ENCODE measurements around the gene PHOX2A. TPM values are rescaled to one million over a fixed set of nuclear protein-coding genes. Genes with fewer than 3 reads are reported as not detected.

PHOX2A gene
- total RNA-seq, 1 donor from 2014 or later, result not detected

GRCh38 chr11:72259490-72259889, 15.5 kb upstream of the PHOX2A start:
- Histone ChIP-seq H3K27ac (ENCODE audit: low read depth, low read length) (no peak overlapping the region), H3K4me2 (ENCODE audit: low read length) (no peak overlapping the region), H3K27me3 (ENCODE audit: insufficient read depth, low read length) (peaks cover 24% of the 10 kb centered on the region), H4K20me1 (ENCODE audit: insufficient read depth, low read length) (no peaks in the 10 kb centered on the region), H3K4me3 (ENCODE audit: insufficient read depth, low read depth, low read length) (no peak overlapping the region), H3K9ac (ENCODE audit: low read length) (no peak overlapping the region), H3K9me3 (ENCODE audit: insufficient read depth, low read depth, low read length) (no peaks in the 10 kb centered on the region), H3K36me3 (ENCODE audit: insufficient read depth, low read length) (no peaks in the 10 kb centered on the region), H3K79me2 (ENCODE audit: insufficient read depth, low read length) (no peaks in the 10 kb centered on the region), H3K4me1 (ENCODE audit: insufficient read depth, low read length) (peaks cover 3% of the 10 kb centered on the region), H2AFZ (ENCODE audit: low read depth, low read length) (no peak overlapping the region)
- TF ChIP-seq, protein P1, sequence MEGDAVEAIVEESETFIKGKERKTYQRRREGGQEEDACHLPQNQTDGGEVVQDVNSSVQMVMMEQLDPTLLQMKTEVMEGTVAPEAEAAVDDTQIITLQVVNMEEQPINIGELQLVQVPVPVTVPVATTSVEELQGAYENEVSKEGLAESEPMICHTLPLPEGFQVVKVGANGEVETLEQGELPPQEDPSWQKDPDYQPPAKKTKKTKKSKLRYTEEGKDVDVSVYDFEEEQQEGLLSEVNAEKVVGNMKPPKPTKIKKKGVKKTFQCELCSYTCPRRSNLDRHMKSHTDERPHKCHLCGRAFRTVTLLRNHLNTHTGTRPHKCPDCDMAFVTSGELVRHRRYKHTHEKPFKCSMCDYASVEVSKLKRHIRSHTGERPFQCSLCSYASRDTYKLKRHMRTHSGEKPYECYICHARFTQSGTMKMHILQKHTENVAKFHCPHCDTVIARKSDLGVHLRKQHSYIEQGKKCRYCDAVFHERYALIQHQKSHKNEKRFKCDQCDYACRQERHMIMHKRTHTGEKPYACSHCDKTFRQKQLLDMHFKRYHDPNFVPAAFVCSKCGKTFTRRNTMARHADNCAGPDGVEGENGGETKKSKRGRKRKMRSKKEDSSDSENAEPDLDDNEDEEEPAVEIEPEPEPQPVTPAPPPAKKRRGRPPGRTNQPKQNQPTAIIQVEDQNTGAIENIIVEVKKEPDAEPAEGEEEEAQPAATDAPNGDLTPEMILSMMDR (IDR thresholded peaks at IDR 0.05; ENCODE audit: insufficient read depth, low read depth, low read length), result no peak
- TF ChIP-seq EZH2 (IDR thresholded peaks at IDR 0.05; ENCODE audit: insufficient read depth, low read length), result no peak
- FAIRE-seq (no peak), DNase-seq (ENCODE audit: low read depth) (no peak)
- Mint-ChIP-seq H3K4me1 (ENCODE audit: low read depth, unreplicated experiment) (peaks cover 7% of the 10 kb centered on the region), H3K27me3 (ENCODE audit: low read depth, unreplicated experiment) (peaks cover 17% of the 10 kb centered on the region), H3K36me3 (ENCODE audit: low read depth, unreplicated experiment) (no peaks in the 10 kb centered on the region), H3K9me3 (ENCODE audit: unreplicated experiment) (peaks cover 3% of the 10 kb centered on the region), H3K27ac (ENCODE audit: unreplicated experiment) (no peak overlapping the region), H3K4me3 (ENCODE audit: unreplicated experiment) (no peak overlapping the region)

GRCh38 chr11:72257570-72257969, 13.6 kb upstream of the PHOX2A start:
- Mint-ChIP-seq H3K9me3 (ENCODE audit: unreplicated experiment) (peaks cover 14% of the 10 kb centered on the region), H3K4me1 (ENCODE audit: low read depth, unreplicated experiment) (peaks cover 5% of the 10 kb centered on the region), H3K27ac (ENCODE audit: unreplicated experiment) (no peak overlapping the region), H3K27me3 (ENCODE audit: low read depth, unreplicated experiment) (peaks cover 17% of the 10 kb centered on the region), H3K4me3 (ENCODE audit: unreplicated experiment) (no peak overlapping the region), H3K36me3 (ENCODE audit: low read depth, unreplicated experiment) (no peaks in the 10 kb centered on the region)
- peaks cover 30% of the 10 kb centered on the region for H3K27me3 ChIP-seq (ENCODE audit: insufficient read depth, low read length)
- TF ChIP-seq, protein P1 (IDR thresholded peaks at IDR 0.05; ENCODE audit: insufficient read depth, low read depth, low read length), result no peak
- no peak for TF ChIP-seq EZH2 (IDR thresholded peaks at IDR 0.05; ENCODE audit: insufficient read depth, low read length)
- H3K4me3 ChIP-seq (ENCODE audit: insufficient read depth, low read depth, low read length), result no peak overlapping the region
- no peak overlapping the region for H3K9ac ChIP-seq (ENCODE audit: low read length)
- DNase-seq (ENCODE audit: low read depth), result no peak
- no peaks in the 10 kb centered on the region for H3K9me3 ChIP-seq (ENCODE audit: insufficient read depth, low read depth, low read length)
- H3K27ac ChIP-seq (ENCODE audit: low read depth, low read length), result no peak overlapping the region
- FAIRE-seq, result no peak
- H2AFZ ChIP-seq (ENCODE audit: low read depth, low read length), result no peak overlapping the region
- no peak overlapping the region for H3K4me2 ChIP-seq (ENCODE audit: low read length)
- H4K20me1 ChIP-seq (ENCODE audit: insufficient read depth, low read length), result no peaks in the 10 kb centered on the region
- no peaks in the 10 kb centered on the region for H3K4me1 ChIP-seq (ENCODE audit: insufficient read depth, low read length)
- no peaks in the 10 kb centered on the region for H3K79me2 ChIP-seq (ENCODE audit: insufficient read depth, low read length)
- no peaks in the 10 kb centered on the region for H3K36me3 ChIP-seq (ENCODE audit: insufficient read depth, low read length)

DNA sequence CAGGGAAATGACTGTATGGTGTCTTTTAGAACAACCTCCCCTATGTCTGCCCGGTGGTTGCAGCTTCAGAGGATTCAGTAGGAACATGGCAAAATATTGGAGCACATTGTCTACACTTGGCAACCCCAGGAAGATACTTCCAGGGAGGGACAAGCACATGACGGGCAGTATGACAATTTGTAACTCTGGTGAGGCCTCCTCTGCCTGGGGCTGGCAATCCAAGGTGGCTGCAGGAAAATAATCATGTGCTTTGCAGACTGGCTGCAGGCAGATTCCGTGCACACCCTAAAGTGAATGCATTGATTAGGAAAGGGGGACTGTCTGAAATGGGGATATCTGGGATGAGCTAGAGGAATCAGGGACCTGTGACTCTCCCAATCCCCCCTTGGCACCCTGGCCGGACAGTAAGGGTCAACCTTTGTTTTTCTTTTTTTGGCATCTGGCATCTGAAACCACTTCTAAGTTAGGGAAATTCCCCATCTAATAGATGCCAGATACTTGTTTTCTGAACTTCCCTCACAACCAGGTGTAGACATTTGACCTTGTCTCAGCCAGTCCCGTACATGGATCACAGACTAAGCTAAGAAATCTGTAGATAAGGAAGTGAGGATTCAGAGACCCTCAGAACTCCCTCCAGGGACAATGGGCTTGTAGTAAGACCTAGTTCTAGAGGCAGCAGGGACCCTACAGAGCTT, 10.5 kb upstream of the PHOX2A start:
- peaks cover 14% of the 10 kb centered on the region for H3K9me3 Mint-ChIP-seq (ENCODE audit: unreplicated experiment)
- DNase-seq (ENCODE audit: low read depth) (no peak), FAIRE-seq (no peak)
- Histone ChIP-seq H3K9me3 (ENCODE audit: insufficient read depth, low read depth, low read length) (no peaks in the 10 kb centered on the region), H3K79me2 (ENCODE audit: insufficient read depth, low read length) (no peaks in the 10 kb centered on the region), H3K4me1 (ENCODE audit: insufficient read depth, low read length) (no peaks in the 10 kb centered on the region), H4K20me1 (ENCODE audit: insufficient read depth, low read length) (no peaks in the 10 kb centered on the region), H3K27ac (ENCODE audit: low read depth, low read length) (no peak overlapping the region), H3K27me3 (ENCODE audit: insufficient read depth, low read length) (peaks cover 35% of the 10 kb centered on the region), H3K36me3 (ENCODE audit: insufficient read depth, low read length) (no peaks in the 10 kb centered on the region), H3K4me2 (ENCODE audit: low read length) (no peak overlapping the region), H3K9ac (ENCODE audit: low read length) (no peak overlapping the region), H2AFZ (ENCODE audit: low read depth, low read length) (no peak overlapping the region), H3K4me3 (ENCODE audit: insufficient read depth, low read depth, low read length) (no peak overlapping the region)
- H3K36me3 Mint-ChIP-seq (ENCODE audit: low read depth, unreplicated experiment), result no peaks in the 10 kb centered on the region
- H3K27me3 Mint-ChIP-seq (ENCODE audit: low read depth, unreplicated experiment), result peaks cover 25% of the 10 kb centered on the region
- no peak overlapping the region for H3K4me3 Mint-ChIP-seq (ENCODE audit: unreplicated experiment)
- TF ChIP-seq, protein P1 (IDR thresholded peaks at IDR 0.05; ENCODE audit: insufficient read depth, low read depth, low read length), result no peak
- TF ChIP-seq EZH2 (IDR thresholded peaks at IDR 0.05; ENCODE audit: insufficient read depth, low read length), result no peak
- H3K4me1 Mint-ChIP-seq (ENCODE audit: low read depth, unreplicated experiment), result peaks cover 5% of the 10 kb centered on the region
- H3K27ac Mint-ChIP-seq (ENCODE audit: unreplicated experiment), result no peak overlapping the region
